Ovary (tissue), 3 donors: Measurements from ENCODE around the gene TMC8.
"Not testable (repeated sequence)": the region's sequence is repeated elsewhere in the genome, so short reads cannot be mapped to it uniquely, and the experiment has no call there.

Source experiments
- EP300 ChIP-seq: sonication (generic); formaldehyde crosslinking; IDR thresholded peaks from one replicate; pipeline ENCODE4 v1.6.1; 2017; ENCODE audit warnings: antibody characterized with exemption
- POLR2A ChIP-seq: fragments of 450-650 bp; IDR thresholded peaks from one replicate; pipeline ENCODE4 v1.6.1; 2017; ENCODE audit warnings: antibody characterized with exemption, mild to moderate bottlenecking, moderate library complexity
- TF ChIP-seq, protein P1 (sequence below), 3 donors: fragments of 450-650 bp in 2 of 3; fragments of 200-600 bp in 1 of 3; IDR thresholded peaks; one replicate each; pipeline versions ENCODE4 v1.5.1 to v1.8.0; 2016 to 2022; ENCODE audit warnings: antibody characterized with exemption in 3 of 3, mild to moderate bottlenecking in 1 of 3
- donor health status: DM: no; HTN: no; CAD: no.

DNA sequence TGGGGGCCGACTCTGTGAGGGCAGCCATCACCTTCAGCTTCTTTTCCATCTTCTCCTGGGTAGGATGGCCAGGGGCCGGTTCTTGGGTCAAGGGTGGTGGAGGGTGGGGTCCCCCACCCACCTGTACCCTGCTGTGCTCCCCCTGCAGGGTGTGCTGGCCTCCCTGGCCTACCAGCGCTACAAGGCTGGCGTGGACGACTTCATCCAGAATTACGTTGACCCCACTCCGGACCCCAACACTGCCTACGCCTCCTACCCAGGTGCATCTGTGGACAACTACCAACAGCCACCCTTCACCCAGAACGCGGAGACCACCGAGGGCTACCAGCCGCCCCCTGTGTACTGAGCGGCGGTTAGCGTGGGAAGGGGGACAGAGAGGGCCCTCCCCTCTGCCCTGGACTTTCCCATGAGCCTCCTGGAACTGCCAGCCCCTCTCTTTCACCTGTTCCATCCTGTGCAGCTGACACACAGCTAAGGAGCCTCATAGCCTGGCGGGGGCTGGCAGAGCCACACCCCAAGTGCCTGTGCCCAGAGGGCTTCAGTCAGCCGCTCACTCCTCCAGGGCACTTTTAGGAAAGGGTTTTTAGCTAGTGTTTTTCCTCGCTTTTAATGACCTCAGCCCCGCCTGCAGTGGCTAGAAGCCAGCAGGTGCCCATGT lies 41.1 kb downstream of the TMC8 start:
- TF ChIP-seq, protein P1, sequence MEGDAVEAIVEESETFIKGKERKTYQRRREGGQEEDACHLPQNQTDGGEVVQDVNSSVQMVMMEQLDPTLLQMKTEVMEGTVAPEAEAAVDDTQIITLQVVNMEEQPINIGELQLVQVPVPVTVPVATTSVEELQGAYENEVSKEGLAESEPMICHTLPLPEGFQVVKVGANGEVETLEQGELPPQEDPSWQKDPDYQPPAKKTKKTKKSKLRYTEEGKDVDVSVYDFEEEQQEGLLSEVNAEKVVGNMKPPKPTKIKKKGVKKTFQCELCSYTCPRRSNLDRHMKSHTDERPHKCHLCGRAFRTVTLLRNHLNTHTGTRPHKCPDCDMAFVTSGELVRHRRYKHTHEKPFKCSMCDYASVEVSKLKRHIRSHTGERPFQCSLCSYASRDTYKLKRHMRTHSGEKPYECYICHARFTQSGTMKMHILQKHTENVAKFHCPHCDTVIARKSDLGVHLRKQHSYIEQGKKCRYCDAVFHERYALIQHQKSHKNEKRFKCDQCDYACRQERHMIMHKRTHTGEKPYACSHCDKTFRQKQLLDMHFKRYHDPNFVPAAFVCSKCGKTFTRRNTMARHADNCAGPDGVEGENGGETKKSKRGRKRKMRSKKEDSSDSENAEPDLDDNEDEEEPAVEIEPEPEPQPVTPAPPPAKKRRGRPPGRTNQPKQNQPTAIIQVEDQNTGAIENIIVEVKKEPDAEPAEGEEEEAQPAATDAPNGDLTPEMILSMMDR (IDR thresholded peaks at IDR 0.05) = not testable (repeated sequence)
- not testable (repeated sequence) for TF ChIP-seq POLR2A, EP300
